Common myeloid progenitor, CD34-positive (primary cell): ENCODE measurements around the gene TLR8.

Source experiments
- CTCF ChIA-PET: fragments of 350-600 bp; sonication (Branson Sonifier 250); formaldehyde crosslinking; loops from one replicate; lab custom pipeline; 2021; ENCODE audit warnings: antibody characterized with exemption; lab: Charles Lee
- POLR2A ChIA-PET: fragments of 350-600 bp; sonication (Branson Sonifier 250); formaldehyde crosslinking; loops from one replicate; lab custom pipeline; 2021; ENCODE audit warnings: antibody characterized with exemption; lab: Charles Lee
- DNase-seq, 3 donors: peaks; one replicate each; pipeline versions ENCODE4 v3.0.0 to v3.0.0-alpha.2; 2013
- H3K27ac ChIP-seq, 2 experiments: 1 replicate in 1 of 2; 2 replicates in 1 of 2; pipeline ENCODE4 v1.7.0; 2013; ENCODE audit warnings: inconsistent platforms in 2 of 2, low read length in 2 of 2, mild to moderate bottlenecking in 2 of 2, low read depth in 1 of 2, moderate library complexity in 1 of 2; ENCODE audit not compliant: severe bottlenecking in 2 of 2, insufficient read depth in 1 of 2, poor library complexity in 1 of 2
- H3K27me3 ChIP-seq, 5 experiments: replicated peaks in 2 of 5; 1 replicate in 3 of 5; 2 replicates in 2 of 5; pipeline versions ENCODE4 v1.6.1 to v1.7.0; 2013; ENCODE audit warnings: low read length in 4 of 5, mild to moderate bottlenecking in 2 of 5, moderate library complexity in 2 of 5, inconsistent platforms in 1 of 5; ENCODE audit not compliant: insufficient read depth in 5 of 5, control insufficient read depth in 4 of 5
- H3K36me3 ChIP-seq, 4 experiments: 1 replicate in 2 of 4; 2 replicates in 2 of 4; pipeline versions ENCODE4 v1.6.1 to v1.7.0; 2013; ENCODE audit warnings: low read length in 3 of 4, control low read depth in 1 of 4, mild to moderate bottlenecking in 1 of 4; ENCODE audit not compliant: control insufficient read depth in 4 of 4, insufficient read depth in 4 of 4
- H3K4me1 ChIP-seq, 4 experiments: 1 replicate in 3 of 4; 2 replicates in 1 of 4; pipeline versions ENCODE4 v1.6.1 to v1.7.1; 2013; ENCODE audit warnings: low read length in 3 of 4, mild to moderate bottlenecking in 3 of 4, control low read depth in 1 of 4, inconsistent platforms in 1 of 4, moderate library complexity in 1 of 4; ENCODE audit not compliant: control insufficient read depth in 4 of 4, insufficient read depth in 4 of 4; ENCODE audit errors: control extremely low read depth in 1 of 4
- H3K4me3 ChIP-seq, 7 experiments: 1 replicate in 4 of 7; 2 replicates in 3 of 7; pipeline versions ENCODE4 v1.5.1 to v1.7.0; 2013; ENCODE audit warnings: mild to moderate bottlenecking in 7 of 7, low read length in 6 of 7, moderate library complexity in 6 of 7, inconsistent platforms in 2 of 7, low read depth in 2 of 7, control low read depth in 1 of 7; ENCODE audit not compliant: insufficient read depth in 4 of 7, control insufficient read depth in 1 of 7; ENCODE audit errors: extremely low read depth in 1 of 7
- H3K9me3 ChIP-seq, 5 experiments: 1 replicate in 4 of 5; 2 replicates in 1 of 5; pipeline versions ENCODE4 v1.6.1 to v1.7.1; 2013; ENCODE audit warnings: low read length in 4 of 5, mild to moderate bottlenecking in 2 of 5, inconsistent platforms in 1 of 5, low read depth in 1 of 5, moderate library complexity in 1 of 5; ENCODE audit not compliant: control insufficient read depth in 4 of 5, insufficient read depth in 2 of 5; ENCODE audit errors: control extremely low read depth in 1 of 5
- WGBS: methylation state at CpG from one replicate; pipeline ENCODE4 v1.1.5; 2013; ENCODE audit not compliant: insufficient coverage; 5-methylcytosine and 5-hydroxymethylcytosine counted together

The TLR8 gene

GRCh38 chrX:12903646-12904045 lies 2.8 kb upstream of the TLR8 start:
- ChIA-PET CTCF (interaction anchor here (2.7 kb wide), 1 partner anchor 89 kb away, joined by 14 read pairs; no protein-coding TSS in a partner anchor), POLR2A (no interaction called here)
- Histone ChIP-seq H3K9me3 (no peaks in the 10 kb centered on the region), H3K4me1 (peaks cover 0 to 8% (median 2%) of the 10 kb centered on the region in 4 experiments), H3K4me3 (no peak overlapping the region), H3K27ac (no peak overlapping the region), H3K36me3 (no peaks in the 10 kb centered on the region), H3K27me3 (peaks cover 0 to 12% (median 0%) of the 10 kb centered on the region in 5 experiments)
- WGBS = 84% methylated on average over 7 of the region's 8 CpGs
- DNase-seq = no peak

GRCh38 chrX:12910423-12911121 lies 4.2 kb downstream of the TLR8 start:
- Histone ChIP-seq H3K36me3 (no peaks in the 10 kb centered on the region), H3K4me1 (peaks cover 0 to 15% (median 8%) of the 10 kb centered on the region in 4 experiments), H3K9me3 (no peaks in the 10 kb centered on the region), H3K4me3 (peak overlapping the region in 1 of 7 experiments; percentile 33), H3K27me3 (peaks cover 0 to 18% (median 0%) of the 10 kb centered on the region in 5 experiments), H3K27ac (peak overlapping the region in 1 of 2 experiments; percentile 30)
- DNase-seq = peak in 1 of 3 donors; percentile 50
- CTCF ChIA-PET = no interaction called here
- 43% methylated on average over 7 of the region's 10 CpGs for WGBS
- POLR2A ChIA-PET = no interaction called here

DNA sequence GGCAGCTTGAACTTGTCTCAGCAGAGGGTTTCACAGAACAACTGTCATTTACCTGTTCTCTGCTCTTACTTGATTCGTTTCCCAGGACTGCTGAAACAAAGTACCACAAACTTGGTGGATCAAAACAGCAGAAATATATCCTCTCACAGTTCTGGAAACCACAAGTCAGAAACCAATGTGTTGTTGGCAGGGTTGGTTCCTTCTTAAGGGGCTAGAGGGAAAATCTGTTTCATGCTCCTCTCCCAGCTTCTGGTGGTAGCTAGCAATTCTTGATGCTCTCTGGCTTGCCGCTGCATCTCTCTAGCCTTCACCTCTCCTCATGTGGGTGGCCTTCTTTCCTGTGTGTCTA lies 4.7 kb downstream of the TLR8 start:
- peak overlapping the region in 1 of 7 experiments; percentile 33 for H3K4me3 ChIP-seq
- peak overlapping the region in 1 of 2 experiments; percentile 30 for H3K27ac ChIP-seq
- no peaks in the 10 kb centered on the region for H3K9me3 ChIP-seq
- peaks cover 0 to 15% (median 0%) of the 10 kb centered on the region in 5 experiments for H3K27me3 ChIP-seq
- ChIA-PET POLR2A (no interaction called here), CTCF (no interaction called here)
- peak in 2 of 3 donors; percentile 45 to 55 for DNase-seq
- H3K4me1 ChIP-seq = peaks cover 0 to 15% (median 8%) of the 10 kb centered on the region in 4 experiments
- 57% methylated on average over 2 of the region's 2 CpGs for whole genome bisulfite sequencing
- H3K36me3 ChIP-seq = no peaks in the 10 kb centered on the region

- CTCF ChIA-PET = no interaction called here
Measured at GRCh38 chrX:12912791-12913482, 6.5 kb downstream of the TLR8 start.

DNA sequence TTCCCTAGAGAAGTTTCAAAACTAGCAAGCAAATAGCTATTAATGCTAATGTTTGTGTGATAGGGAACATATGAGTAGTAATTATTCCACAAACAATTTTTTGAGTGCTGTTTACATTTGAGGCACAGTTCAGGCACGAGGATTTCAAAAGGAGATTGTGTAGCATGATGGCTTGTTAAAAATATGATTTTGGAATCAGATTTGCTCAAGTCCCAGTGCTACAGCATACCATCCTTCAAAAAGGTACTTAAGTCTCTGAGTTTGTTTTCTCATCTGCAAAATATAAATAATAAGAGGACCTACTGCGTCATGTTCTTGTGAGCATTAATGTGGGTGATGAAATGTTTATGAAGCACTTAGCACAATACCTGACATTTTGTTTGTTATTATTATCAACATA lies 11.3 kb downstream of the TLR8 start:
- Histone ChIP-seq H3K9me3 (no peaks in the 10 kb centered on the region), H3K27me3 (peaks cover 0 to 6% (median 0%) of the 10 kb centered on the region in 5 experiments), H3K4me1 (no peaks in the 10 kb centered on the region), H3K36me3 (no peaks in the 10 kb centered on the region), H3K27ac (no peak overlapping the region), H3K4me3 (no peak overlapping the region)
- POLR2A ChIA-PET = no interaction called here
- DNase-seq = no peak
- WGBS = no CpG with 5 or more reads among the region's 2 CpGs
- CTCF ChIA-PET = no interaction called here

More at GRCh38 chrX:12912791-12913482, 6.5 kb downstream of the TLR8 start:
- no peaks in the 10 kb centered on the region for H3K36me3 ChIP-seq
- no peak overlapping the region for H3K4me3 ChIP-seq
- POLR2A ChIA-PET = no interaction called here
- H3K4me1 ChIP-seq = peaks cover 0 to 15% (median 8%) of the 10 kb centered on the region in 4 experiments
- DNase-seq = no peak
- no peaks in the 10 kb centered on the region for H3K9me3 ChIP-seq
- 84% methylated on average over 3 of the region's 5 CpGs for WGBS
- no peak overlapping the region for H3K27ac ChIP-seq
- peaks cover 0 to 15% (median 0%) of the 10 kb centered on the region in 5 experiments for H3K27me3 ChIP-seq

GRCh38 chrX:12919051-12919450 lies 12.6 kb downstream of the TLR8 start:
- peak in 2 of 3 donors; percentile 9 to 18 for DNase-seq
- H3K27me3 ChIP-seq = peaks cover 0 to 6% (median 0%) of the 10 kb centered on the region in 5 experiments
- H3K36me3 ChIP-seq = no peaks in the 10 kb centered on the region
- WGBS = 87% methylated on average over 10 of the region's 10 CpGs
- ChIA-PET POLR2A (no interaction called here), CTCF (no interaction called here)
- H3K4me3 ChIP-seq = no peak overlapping the region
- no peaks in the 10 kb centered on the region for H3K4me1 ChIP-seq
- no peaks in the 10 kb centered on the region for H3K9me3 ChIP-seq
- no peak overlapping the region for H3K27ac ChIP-seq

DNA sequence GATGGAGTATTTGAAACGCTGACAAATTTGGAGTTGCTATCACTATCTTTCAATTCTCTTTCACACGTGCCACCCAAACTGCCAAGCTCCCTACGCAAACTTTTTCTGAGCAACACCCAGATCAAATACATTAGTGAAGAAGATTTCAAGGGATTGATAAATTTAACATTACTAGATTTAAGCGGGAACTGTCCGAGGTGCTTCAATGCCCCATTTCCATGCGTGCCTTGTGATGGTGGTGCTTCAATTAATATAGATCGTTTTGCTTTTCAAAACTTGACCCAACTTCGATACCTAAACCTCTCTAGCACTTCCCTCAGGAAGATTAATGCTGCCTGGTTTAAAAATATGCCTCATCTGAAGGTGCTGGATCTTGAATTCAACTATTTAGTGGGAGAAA lies 13.2 kb downstream of the TLR8 start:
- no peaks in the 10 kb centered on the region for H3K9me3 ChIP-seq
- POLR2A ChIA-PET = no interaction called here
- 80% methylated on average over 1 of the region's 8 CpGs for WGBS
- CTCF ChIA-PET = no interaction called here
- no peaks in the 10 kb centered on the region for H3K36me3 ChIP-seq
- H3K4me3 ChIP-seq = no peak overlapping the region
- H3K27me3 ChIP-seq = peaks cover 0 to 6% (median 0%) of the 10 kb centered on the region in 5 experiments
- DNase-seq = no peak
- no peak overlapping the region for H3K27ac ChIP-seq
- no peaks in the 10 kb centered on the region for H3K4me1 ChIP-seq
